ENCODE results near the gene SPO11.
A peak's percentile ranks its signal among the peaks of the same experiment; 100 is the strongest.

Gene SPO11

GRCh38 chr20:57374931-57375651 lies 45.5 kb downstream of the SPO11 start:
- DNase-seq (ENCODE audit: low spot score) (no peak), FAIRE-seq (no peak)

GRCh38 chr20:57375652-57376230 lies 46.1 kb downstream of the SPO11 start:
- FAIRE-seq (no peak), DNase-seq (ENCODE audit: low spot score) (no peak)

GRCh38 chr20:57377350-57377749 lies 47.7 kb downstream of the SPO11 start:
- FAIRE-seq (no peak), DNase-seq (ENCODE audit: low spot score) (no peak)

GRCh38 chr20:57378107-57378506 lies 48.5 kb downstream of the SPO11 start:
- FAIRE-seq: no peak
- no peak for DNase-seq (ENCODE audit: low spot score)

- FAIRE-seq (no peak), DNase-seq (ENCODE audit: low spot score) (no peak)
Observed at GRCh38 chr20:57378646-57379262, 49.2 kb downstream of the SPO11 start.

DNA sequence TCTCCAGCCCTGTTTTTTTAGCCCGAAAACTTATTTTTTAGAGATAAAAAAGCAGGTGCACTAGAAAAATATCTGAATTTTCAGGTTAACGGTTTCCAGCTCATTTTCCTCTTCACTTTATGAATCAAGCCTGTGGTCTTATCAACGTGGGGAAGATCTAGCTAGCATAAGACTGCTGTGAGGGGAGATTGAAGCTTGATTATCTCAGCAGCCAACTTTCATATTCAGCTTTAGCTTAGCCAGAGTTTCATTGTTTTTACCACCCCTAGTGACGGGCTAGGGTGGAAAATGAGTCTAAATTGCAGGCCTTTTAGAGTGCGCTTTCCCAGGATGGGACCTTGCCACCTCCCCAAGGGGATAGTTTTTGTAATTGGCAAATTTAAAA lies 49.7 kb downstream of the SPO11 start:
- FAIRE-seq (no peak), DNase-seq (ENCODE audit: low spot score) (no peak)

DNA sequence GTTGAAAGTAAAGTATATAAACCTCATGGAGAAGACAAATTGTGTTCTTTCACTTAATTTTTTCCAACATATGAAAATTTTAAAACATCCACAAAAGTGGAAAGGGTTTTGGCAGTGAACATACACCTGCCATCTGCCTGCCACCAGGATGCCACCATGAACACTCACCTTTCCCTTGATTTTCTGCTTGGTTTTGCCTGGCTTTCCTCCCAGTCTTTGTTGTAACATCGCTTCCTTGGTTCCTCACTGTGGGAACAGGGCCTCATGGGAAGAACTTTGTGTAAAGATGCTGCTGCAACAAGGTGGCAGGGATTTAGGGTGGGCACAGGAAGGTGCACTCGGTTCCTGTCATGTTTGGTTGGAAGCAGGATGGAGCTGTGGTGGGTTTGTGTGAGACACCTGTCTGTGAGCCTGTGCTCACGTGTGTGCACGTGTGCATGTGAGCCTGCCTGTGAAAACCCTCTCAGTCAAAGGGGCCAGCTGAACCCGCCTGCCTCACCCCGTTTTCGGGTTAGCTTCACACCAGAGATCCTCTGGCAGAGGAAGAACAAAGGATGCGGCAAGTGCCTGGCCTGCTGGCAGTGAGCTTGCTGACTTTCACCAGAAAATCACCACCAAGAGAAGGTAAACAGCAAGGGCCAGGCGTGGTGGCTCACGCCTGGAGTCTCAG lies 50.6 kb downstream of the SPO11 start:
- no peak for FAIRE-seq
- no peak for DNase-seq (ENCODE audit: low spot score)

GRCh38 chr20:57381596-57382503 lies 52.2 kb downstream of the SPO11 start:
- DNase-seq (ENCODE audit: low spot score) (peak; percentile 53), FAIRE-seq (peak; percentile 53)

GRCh38 chr20:57382516-57382915 lies 52.9 kb downstream of the SPO11 start:
- no peak for FAIRE-seq
- DNase-seq (ENCODE audit: low spot score): no peak

GRCh38 chr20:57383447-57384347 lies 54.1 kb downstream of the SPO11 start:
- no peak for FAIRE-seq
- no peak for DNase-seq (ENCODE audit: low spot score)

GRCh38 chr20:57384486-57384885 lies 54.9 kb downstream of the SPO11 start:
- no peak for FAIRE-seq
- no peak for DNase-seq (ENCODE audit: low spot score)

DNA sequence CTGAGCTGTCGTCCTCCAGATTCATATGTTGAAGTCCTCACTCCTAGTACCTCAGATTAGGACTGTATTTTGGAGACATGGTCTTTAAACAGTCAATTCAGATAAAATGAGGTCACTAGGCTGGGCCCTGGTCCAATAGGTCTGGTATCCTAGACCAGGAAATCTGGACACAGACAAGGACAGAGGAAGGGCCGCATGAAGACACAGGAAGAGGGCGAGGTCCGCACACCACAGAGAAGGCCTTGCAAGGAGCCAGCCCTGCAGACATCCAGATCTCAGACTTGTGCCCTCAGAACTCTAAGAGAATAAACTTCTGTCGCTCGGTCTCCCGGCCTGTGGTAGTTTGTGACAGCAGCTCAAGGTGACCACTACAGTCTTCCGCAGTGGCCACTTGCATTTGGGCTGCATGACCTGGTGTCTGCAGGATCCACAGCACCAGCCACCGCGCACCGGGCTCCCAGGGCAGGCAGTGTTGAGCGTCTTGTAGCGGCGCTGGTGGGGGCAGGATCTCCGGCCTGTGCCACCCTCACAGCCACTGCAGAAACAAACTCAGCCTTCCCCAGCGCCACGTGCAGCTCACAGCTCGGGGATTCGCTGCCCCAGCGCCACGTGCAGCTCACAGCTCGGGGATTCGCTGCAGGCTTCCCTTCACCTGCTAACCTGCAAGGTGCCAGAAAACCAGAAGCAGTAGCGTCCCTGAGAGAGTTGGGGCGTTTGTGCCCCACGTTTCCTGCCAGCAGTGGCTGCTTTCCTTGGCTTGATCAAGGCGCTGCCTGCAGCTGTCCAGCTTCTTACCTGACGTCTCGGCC lies 55.6 kb downstream of the SPO11 start:
- DNase-seq (ENCODE audit: low spot score): no peak
- FAIRE-seq: no peak

DNA sequence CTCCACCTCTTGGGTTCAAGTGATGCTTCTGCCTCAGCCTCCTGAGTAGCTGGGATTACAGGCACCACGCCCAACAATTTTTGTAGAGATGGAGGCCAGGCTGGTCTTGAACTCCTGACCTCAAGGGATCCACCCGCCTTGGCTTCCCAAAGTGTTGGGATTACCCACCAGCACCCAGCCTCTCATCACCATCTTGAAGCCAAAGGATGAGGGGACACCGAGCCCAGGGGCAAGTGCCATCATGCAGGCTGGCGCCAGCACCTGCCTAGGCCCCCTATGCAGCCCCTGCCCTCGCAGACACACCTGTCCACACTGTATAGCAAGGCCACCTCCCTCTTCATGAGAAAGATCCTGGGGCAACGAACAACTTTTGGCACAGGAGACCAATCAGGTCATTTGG lies 56.3 kb downstream of the SPO11 start:
- FAIRE-seq (no peak), DNase-seq (ENCODE audit: low spot score) (no peak)

DNA sequence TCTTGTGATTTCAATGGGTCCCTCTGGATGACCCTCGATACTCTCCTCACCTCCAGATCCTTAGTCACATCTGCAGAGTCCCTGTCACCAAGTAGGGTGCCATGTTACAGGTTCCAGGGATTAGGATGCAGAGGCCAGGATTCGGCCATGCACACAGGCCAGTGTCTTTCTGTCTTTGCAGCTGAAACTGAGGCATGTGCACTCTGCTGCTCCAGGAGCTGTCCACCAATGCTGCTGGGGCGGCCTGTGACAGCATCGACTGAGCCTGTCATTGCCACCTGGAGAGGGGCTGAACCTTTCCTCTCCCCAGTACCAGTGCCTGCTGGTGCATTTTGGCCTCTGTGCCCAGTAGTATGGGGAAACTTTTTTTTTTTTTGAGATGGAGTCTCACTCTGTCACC lies 57.2 kb downstream of the SPO11 start:
- FAIRE-seq: no peak
- no peak for DNase-seq (ENCODE audit: low spot score)

- FAIRE-seq: no peak
Observed at GRCh38 chr20:57387463-57387862, 57.9 kb downstream of the SPO11 start.

GRCh38 chr20:57387945-57388371 lies 58.4 kb downstream of the SPO11 start:
- DNase-seq (ENCODE audit: low spot score): no peak
- no peak for FAIRE-seq

More at GRCh38 chr20:57387463-57387862, 57.9 kb downstream of the SPO11 start:
- DNase-seq (ENCODE audit: low spot score): no peak

- FAIRE-seq (no peak), DNase-seq (ENCODE audit: low spot score) (peak; percentile 21)
Observed at GRCh38 chr20:57388953-57389694, 59.5 kb downstream of the SPO11 start.

Data from RCC 7860 (cell line).